GM18951 (cell line): ENCODE measurements around the gene SDHC.

Experiments
- POLR2A ChIP-seq: IDR thresholded peaks from 4 replicates; pipeline ENCODE4 v1.6.1; 2011; ENCODE audit warnings: mild to moderate bottlenecking; ENCODE audit not compliant: insufficient read length, insufficient read depth; ENCODE audit errors: extremely low read depth
- in situ Hi-C: fragments of 300-500 bp; cut with MboI; formaldehyde crosslinking; loops from one replicate; pipeline ENCODE4 v1.12.0; 2022; ENCODE audit warnings: low sequenced_read_pairs, mixed read lengths, inconsistent platforms; ENCODE audit not compliant: unreplicated experiment

Gene SDHC

DNA sequence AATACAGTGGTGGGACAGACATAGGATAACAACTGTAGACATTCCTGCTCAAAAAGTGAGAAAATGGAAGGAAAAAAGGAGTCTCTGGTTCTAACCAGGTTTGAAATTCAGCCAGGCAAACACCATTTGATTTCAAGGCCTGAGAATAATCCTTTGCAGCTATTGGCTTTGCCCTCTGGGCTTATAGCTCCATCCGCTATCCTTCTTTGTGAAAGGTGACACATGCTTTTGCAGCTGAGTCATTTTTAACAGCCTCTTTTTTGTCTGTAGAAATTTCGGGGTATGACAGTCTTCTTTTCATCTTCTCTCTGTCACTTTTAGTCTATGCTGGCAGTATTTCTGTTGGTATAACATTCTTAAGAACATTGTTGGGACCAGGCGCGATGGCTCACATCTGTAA lies 16.2 kb downstream of the SDHC start:
- TF ChIP-seq POLR2A: no peak
- in situ Hi-C loops: no loop called here

- TF ChIP-seq POLR2A: no peak
- in situ Hi-C loops: no loop called here
Measured at GRCh38 chr1:161333166-161333565, 19.0 kb downstream of the SDHC start.

DNA sequence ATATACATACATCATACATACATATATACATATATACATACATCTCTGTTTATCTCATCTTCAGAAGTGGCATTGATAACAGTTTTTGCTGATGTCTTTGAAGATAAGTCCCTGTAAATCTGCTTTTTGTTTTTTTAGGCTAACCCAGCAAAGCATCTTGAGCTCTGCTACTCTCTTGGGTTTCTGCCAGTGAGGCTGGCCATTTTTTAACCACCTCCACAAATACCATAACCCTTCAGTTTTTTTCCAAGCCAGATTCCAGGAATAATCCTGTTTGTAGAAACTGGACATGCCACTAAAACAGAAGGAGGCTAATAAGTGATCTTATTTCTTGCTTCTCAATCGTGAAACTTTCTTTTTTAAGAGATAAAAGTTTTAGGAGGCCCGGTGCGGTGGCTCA lies 21.6 kb downstream of the SDHC start:
- in situ Hi-C loops: no loop called here
- no peak for TF ChIP-seq POLR2A

GRCh38 chr1:161342177-161342576 lies 28.0 kb downstream of the SDHC start:
- in situ Hi-C loops: no loop called here
- TF ChIP-seq POLR2A: no peak

- TF ChIP-seq POLR2A: no peak
- in situ Hi-C loops: no loop called here
Measured at GRCh38 chr1:161342821-161343220, 28.6 kb downstream of the SDHC start.

DNA sequence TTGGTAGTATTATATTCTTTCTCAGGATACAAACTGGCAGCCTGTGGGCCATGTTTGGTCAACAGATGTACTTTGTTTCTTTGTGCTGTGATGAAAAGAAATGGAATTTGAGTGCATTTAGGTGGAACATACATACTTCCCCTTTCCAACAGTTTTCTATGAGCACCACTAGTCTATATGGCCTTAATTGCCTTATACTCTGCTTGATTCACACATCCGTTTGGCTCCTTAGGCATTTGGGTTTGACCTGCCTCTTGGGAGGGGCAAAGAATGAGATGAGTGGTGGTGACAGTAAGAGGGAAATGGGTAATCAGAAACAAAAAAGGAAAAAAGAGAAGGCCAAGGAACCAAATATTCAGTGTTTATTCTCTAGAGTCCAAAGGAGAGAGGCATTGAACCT lies 36.5 kb downstream of the SDHC start:
- in situ Hi-C loops: no loop called here
- no peak for TF ChIP-seq POLR2A

DNA sequence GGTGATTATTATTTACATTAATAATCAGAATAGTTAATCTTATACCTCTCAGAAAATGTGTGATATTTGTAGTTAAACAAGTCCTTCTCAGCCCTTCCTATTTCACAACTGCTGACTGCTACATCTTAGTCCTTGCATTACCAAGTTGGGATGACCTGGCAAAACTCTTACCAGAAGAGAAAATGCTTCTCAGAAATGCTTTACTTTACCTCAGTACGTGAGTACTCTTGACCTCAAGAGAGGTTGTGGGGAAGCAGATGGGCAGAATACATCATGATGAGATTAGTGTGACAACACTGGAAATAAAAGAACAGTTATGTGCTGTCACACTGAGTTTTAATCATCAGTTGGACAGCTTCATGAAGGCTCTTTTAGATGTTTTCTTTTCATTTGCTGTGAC lies 37.3 kb downstream of the SDHC start:
- in situ Hi-C loops: no loop called here
- TF ChIP-seq POLR2A: no peak

DNA sequence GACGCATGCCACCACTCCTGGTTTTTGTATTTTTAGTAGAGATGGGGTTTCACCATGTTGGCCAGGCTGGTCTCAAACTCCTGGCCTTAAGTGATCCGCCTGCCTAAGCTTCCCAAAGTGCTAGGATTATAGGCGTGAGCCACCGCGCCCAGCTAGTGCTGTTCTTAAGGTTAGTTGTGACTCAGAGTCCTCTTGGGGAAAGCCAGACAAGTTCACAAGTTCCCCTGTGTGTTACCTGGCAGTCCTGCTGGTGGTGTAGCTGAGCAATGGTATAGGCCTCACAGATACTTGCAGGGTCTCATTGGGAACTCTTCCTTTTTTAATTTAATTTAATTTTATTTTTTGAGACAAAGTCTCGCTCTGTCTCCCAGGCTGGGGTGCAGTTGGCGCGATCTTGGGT lies 42.9 kb downstream of the SDHC start:
- in situ Hi-C loops: no loop called here
- TF ChIP-seq POLR2A: no peak

GRCh38 chr1:161359291-161359690 lies 45.1 kb downstream of the SDHC start:
- in situ Hi-C loops: no loop called here
- no peak for TF ChIP-seq POLR2A

DNA sequence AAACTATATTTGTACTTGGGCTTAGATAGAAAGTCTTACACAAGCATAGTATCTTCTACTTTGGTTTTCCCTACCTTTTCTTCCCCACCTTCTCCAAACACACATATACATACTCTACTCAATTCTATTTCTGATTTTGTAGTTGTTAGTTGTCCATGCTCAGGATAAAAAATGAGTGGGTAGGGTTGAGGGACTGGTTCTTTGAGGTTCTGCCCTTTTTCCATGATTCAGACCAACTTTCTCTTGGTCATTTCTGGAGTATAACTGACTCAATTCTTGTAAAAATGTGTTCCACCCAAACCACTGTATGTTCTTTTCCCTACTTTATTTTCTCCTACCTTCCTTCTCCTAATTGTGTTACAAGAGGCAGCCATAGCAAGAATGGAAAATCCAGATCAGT lies 50.2 kb downstream of the SDHC start:
- TF ChIP-seq POLR2A: no peak
- in situ Hi-C loops: no loop called here

- TF ChIP-seq POLR2A: no peak
- in situ Hi-C loops: no loop called here
Measured at GRCh38 chr1:161365207-161365606, 51.0 kb downstream of the SDHC start.

DNA sequence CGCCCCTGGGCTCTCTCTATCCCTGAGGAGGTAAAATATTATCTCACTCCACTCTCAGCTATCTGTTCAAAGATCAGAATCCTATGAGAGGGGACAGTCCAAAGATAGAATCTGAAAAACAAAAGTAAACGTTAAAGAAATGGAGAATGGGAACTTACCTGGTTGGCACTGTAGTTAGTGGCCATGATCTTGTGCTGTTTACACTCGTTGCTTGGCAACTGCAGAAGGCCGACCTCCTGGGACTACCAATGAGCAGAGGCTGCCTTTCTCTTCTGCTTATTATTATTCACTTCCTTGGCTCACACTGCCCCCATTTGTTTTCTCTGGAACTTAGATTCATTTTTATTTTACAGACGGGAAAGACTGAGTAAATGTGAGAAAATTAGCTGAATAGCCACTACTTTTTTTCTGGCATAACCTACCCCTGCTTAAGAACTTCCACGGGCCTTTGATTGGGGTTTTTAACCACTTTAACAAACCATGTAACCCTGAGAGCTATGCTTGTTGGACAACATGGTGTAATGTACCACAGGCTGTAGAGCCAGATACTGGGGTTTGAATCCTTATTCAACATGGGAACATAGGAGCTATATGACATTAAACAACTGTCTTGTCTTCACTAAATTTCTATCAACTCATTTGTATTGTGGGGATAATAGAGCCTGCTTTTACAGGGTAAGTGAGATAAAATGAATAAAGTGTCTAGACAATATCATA lies 53.7 kb downstream of the SDHC start, which contains the start of gene CFAP126:
Gene CFAP126 (minus strand): TSS at position 193 of the 717 bp plus-strand sequence. CDS start 8 bp downstream, at position 185.
- in situ Hi-C loops: no loop called here
- no peak for TF ChIP-seq POLR2A

DNA sequence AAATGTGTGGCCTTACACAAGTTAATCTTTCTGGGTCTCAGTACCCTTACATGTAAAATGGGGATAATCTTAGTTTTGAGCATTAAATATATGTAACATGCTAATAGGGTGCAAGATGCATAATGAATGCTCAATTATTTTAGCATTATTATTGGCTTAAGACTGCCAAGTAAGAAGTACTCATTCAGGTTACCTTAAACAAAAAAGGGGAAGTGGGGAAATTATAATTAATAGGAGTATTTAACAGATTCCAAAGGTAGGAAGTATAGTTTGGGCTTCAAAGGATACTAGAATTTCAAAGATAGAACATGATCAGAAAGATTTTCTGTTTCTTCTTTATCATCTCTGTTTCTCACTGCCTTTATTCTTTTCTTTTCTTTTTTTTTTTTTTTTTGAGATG lies 59.3 kb downstream of the SDHC start:
- TF ChIP-seq POLR2A: no peak
- in situ Hi-C loops: no loop called here

- in situ Hi-C loops: no loop called here
- no peak for TF ChIP-seq POLR2A
Measured at GRCh38 chr1:161374373-161374772, 60.2 kb downstream of the SDHC start.

GRCh38 chr1:161378014-161378413 lies 63.8 kb downstream of the SDHC start:
- no peak for TF ChIP-seq POLR2A
- in situ Hi-C loops: no loop called here

DNA sequence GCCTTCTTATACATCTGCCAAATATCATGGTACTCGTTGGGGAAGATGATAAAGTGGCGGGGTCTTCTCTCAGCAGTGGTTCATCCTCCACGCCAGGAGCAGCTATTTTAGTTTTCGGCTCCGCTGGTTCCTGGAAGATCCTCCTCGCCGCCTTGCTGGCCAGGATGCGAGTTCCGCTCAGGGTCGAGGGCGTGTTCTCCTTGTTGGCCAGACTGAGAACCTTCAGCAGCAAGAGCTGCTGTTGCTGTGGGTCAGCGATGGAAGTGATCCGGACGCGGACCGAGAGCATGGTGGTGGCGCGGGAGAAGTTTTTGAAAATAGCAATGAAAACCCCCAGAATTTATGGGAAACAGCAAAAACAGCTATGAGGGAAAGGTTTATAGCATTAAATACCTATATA lies 64.9 kb downstream of the SDHC start:
- TF ChIP-seq POLR2A: peak; percentile 20
- in situ Hi-C loops: no loop called here
